Cardiac septum (tissue), 1 donor: ENCODE data around the gene GALNT9. TPM values are rescaled to one million over a fixed set of nuclear protein-coding genes. Genes with fewer than 3 reads are reported as not detected.
"Not testable (repeated sequence)": the region's sequence is repeated elsewhere in the genome, so short reads cannot be mapped to it uniquely, and the experiment has no call there.

ENCODE experiments used
- DNase-seq: peaks from one replicate; pipeline ENCODE4 v3.0.0-alpha.2; 2020; ENCODE audit warnings: low spot score
- intact Hi-C: fragments of 100-400 bp; cut with DNase I; formaldehyde crosslinking; loops from one replicate; pipeline ENCODE4 v1.14.0; 2022
- total RNA-seq: library from RNA; stranded (reverse); fragmentation: NEBNext Ultra II Directional; extraction: Animal tissue kit (Norgen Biotek cat#: 25700); gene quantifications from one replicate; pipeline ENCODE4 v1.2.1, GENCODE V29; 2021
- donor health status: DM: no; HTN: no; CAD: no.

Gene GALNT9
- total RNA-seq, 1 donor from 2014 or later, result not detected

DNA sequence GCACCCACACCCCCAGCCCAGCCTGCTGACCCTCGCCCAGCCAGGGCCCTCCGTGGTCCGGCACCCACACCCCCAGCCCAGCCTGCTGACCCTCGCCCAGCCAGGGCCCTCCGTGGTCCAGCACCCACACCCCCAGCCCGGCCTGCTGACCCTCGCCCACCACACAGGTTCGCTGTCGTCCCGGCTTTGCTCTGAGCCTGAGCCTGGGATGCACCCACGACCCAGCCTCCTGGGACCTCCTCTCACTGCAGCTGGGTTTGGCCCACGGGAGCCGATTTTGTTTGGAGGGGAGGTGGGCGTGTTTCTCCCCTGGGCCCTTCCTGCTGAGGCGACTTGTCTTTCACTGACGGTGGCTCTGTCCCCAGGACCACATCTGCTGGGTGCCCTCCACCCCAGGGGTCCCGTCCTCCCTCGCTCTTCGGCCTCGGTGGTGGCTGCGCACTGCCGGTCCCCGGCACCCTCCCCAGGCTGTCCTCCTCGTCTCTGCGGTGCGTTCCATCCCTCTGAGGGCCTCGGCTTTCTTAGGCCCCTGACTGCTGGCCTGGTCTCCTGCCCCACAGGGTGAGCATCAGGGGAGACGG is 83.8 kb downstream of the GALNT9 start:
- intact Hi-C loops, result no loop called here
- no peak for DNase-seq

DNA sequence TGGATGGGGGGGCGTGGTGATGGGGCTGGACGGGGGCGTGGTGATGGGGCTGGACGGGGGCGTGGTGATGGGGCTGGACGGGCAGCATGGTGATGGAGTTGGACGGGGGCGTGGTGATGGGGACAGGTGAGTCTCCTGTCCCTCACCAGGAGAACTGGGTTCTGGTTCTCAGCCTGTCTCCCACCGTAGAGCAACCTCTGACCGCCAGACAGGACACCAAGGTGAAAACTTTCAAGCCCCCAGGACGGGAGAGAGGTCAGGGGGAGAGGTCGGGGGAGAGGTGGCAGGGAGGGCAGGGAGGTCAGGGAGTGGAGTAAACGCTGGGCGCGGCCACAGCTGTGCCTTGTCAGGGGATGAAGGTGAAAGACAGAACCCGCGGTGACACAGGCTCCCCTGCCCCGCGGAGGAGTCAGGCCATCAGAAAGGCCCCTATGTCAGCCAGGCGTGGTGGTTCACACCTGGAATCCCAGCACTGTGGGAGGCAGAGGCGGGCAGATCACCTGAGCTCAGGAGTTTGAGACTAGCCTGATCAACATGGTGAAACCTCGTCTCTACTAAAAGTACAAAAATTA is 84.6 kb downstream of the GALNT9 start:
- DNase-seq, result no peak
- intact Hi-C loops, result no loop called here

DNA sequence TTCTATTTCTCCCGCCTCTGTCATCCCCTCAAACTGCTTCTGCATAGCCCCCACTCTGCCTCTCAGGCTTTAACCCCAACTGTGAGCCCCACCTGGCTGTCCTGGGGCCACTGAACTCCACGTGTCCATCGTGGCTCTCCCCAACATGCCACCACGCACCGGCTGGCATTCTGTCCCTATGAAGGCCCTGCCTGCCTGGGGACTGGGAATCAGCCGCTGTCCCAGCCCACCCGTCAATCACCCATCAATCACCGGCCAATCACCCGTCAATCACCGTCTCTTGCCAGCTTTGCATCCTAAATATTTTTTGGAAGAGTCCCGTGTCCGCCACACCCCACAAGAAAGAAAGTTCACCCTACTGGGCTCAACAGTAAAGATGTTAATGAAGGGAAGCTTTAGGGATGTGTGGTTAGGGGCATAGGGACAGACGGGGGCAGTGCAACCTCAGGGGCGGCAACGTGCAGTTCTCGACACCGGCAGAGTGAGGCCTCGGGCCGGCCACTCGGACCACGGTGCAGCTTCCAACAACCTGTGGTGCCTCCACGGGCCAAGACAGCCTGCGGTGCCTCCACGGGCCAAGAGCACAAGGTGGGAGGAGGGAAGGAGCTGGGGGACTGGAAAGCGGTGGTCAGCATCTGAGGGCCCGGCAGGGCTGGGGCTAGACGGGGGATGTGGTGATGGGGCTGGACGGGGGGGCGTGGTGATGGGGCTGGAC is 85.6 kb downstream of the GALNT9 start:
- intact Hi-C loops, result no loop called here
- no peak for DNase-seq

DNA sequence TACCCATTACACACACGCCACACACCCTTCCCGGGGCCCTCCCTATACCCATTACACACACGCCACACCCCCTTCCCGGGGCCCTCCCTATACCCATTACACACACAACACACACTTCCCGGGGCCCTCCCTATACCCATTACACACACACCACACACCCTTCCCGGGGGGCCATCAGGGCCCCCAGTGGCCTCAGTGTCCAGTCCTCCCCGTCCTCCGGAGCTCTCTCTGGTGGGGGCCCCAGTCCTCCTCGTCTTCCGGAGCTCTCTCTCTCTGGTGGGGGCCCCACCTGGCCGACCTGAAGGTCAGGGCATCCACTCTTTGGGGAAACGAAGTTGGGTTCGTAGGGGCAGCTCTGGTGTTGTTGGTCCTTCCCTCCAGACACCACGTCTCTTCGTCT is 86.2 kb downstream of the GALNT9 start:
- DNase-seq, intact Hi-C loops: not testable (repeated sequence)

DNA sequence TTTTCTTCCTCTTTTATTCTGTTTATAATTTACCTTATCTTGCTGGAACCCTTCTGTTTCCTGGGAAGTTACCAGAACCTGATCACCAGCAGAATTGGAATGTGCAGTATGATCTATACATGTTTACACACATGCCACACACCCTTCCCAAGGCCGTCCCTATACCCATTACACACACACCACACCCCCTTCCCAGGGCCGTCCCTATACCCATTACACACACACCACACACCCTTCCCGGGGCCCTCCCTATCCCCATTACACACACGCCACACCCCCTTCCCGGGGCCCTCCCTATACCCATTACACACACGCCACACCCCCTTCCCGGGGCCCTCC is 88.8 kb downstream of the GALNT9 start:
- intact Hi-C loops, DNase-seq: not testable (repeated sequence)

DNA sequence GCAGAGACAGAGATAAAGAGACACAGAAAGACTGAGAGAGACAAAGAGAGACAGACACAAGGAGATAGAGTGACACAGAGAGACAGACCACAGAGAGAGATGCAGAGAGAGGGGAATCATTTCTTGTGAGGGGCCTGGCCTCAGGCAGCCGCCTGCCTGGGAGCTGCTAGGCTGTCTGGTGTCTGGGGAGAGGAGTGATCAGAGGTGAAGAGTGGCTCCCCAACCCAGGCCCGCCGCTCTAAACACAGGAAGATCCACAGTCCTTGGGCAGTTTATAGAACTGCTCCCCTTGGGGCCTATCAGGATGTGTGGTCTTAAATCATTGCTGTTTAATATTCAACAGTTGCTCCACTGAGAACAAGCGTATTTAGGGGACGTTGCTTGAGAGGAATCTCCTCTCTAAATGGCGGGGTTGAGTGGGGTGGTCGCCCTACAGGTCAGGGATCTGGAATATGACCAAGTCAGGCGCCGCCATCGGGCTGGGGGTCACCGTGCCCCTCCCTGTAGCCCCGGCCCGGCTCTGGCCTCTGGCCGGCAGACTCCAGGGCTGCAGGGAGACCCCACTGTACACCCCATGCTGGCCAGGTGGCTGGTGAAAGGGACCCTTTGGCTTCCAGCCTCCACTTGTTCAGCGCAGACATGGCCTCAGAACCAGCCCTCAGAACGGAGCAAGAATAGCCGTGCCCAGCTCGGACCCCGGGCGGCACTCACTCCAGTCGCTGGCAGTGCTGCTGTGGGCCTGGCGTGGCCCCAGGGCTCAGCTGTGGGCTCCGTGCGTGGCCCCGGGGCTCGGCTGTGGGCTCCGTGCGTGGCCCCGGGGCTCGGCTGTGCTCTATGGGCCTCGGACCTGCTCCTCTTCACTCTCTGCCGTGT is 89.4 kb downstream of the GALNT9 start:
- intact Hi-C loops, result no loop called here
- no peak for DNase-seq

DNA sequence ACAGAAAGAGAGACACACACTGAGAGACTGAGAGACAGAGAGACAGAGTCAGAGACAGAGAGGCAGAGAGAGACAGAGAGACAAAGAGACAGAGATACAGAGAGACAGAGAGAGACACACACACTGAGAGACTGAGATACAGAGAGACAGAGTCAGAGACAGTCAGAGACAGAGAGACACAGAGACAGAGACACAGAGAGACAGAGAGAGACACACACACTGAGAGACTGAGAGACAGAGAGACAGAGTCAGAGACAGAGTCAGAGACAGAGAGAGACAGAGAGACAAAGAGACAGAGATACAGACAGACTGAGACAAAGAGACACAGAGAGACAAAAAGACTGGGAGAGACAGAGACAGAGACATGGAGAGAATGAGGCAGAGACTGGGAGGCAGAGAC is 90.0 kb downstream of the GALNT9 start:
- no peak for DNase-seq
- intact Hi-C loops, result no loop called here

DNA sequence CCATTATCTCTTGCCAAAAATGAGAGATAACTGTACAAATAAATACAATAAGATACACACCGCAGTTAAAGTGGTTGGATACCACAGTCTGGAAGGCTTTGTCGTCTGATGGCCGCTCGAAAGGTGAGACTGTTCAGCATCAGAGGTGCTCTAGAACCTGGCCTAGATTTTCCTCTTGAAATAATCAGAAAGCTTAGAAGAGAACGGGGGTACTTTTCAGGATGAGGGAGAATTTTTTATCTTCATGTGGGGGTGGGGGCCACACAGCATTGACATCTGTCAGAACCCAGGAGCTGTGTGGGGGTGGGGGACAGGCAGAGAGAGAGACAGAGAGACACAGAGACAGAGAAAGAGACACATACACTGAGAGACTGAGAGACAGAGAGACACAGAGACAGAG is 90.5 kb downstream of the GALNT9 start:
- no peak for DNase-seq
- intact Hi-C loops, result no loop called here

DNA sequence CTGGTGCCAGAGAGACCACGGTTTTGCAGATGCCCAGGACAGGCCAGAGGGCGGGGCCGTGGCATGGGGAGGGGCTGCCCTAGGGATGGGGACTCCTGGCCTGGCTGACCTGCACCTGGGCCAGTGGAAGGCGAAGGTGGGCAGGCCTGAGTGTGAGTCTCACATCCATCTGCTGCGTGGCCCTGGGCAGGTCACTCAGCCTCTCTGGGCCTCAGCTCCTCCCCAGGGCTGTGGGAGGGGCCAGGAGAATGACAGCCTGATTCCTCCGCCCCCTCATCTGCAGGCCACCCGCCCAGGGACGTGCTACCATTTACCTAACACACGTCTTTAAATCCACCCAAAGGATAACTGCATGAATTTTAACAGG is 90.9 kb downstream of the GALNT9 start:
- no peak for DNase-seq

DNA sequence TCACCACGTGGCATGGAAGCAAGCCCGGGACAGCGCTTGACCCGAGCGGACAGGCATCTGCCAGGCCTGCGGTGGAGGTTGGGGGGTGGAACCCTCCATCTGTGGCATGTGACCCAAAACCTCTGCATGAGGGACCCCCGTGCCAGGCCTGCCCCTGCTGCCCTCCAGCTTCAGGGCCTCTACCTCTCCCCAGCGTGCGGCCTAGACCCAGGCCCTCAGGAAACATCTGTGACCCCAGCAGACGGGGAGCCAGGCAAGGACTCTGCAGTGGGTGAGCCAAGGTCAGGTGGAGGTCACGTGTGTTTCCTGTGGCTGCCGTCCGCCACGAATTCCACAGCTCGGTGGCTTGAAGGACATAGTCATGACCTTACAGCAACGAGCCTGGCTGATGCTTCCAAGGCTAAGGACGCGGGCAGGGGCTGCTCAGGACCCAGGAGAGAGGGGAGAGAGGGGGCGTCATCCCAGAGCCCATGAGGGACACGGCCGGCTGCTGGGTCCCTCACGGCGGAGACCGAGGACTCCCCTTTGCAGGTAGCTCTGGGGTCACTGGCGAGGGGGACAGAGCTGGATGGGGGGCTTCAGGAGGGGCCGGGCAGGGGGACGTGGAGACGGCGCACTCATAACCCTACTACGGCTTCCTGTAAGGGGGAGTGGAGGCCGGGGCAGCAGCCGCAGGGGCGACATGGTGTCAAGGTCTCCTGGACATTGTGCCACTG is 91.5 kb downstream of the GALNT9 start:
- intact Hi-C loops, result no loop called here
- no peak for DNase-seq

More for the DNA sequence above, 90.9 kb downstream of the GALNT9 start:
- intact Hi-C loops, result no loop called here

DNA sequence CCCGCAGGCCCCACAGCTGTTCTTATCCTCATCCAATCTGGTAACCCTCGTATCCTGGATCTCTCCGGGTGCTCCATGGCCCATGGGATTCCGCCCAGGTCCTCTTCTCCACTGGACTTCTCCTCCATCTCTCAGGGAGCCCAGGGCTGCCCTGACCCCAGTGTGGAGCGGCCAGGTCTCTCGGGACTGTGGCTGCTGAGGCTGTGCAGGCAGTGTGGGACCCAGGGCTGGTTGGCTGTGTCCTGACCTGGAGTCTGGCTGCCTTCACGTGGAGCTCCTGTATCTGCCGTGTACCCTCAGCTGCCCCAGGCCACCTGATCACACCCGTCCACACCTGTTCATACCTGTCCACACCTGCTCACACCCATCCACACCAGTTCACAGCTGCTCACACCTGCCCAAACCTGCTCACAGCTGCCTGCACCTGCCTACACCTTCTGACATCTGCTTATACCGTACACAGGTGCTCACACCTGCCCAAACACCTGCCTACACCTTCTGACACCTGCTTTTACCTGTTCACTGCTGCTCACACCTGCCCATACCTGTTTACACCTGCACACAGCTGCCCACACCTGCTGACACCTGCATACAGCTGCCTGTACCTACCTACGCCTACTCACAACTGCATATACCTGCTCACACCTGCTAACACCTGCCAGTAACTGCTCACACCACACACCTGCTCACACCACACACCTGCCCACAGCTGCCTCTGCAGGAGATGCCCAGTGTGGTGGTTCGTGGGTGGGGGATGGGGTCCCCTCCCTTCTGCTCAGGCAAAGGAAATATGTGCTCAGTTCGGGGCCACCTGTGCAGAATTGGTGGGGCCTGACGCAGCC is 92.2 kb downstream of the GALNT9 start:
- no peak for DNase-seq
- intact Hi-C loops, result no loop called here

DNA sequence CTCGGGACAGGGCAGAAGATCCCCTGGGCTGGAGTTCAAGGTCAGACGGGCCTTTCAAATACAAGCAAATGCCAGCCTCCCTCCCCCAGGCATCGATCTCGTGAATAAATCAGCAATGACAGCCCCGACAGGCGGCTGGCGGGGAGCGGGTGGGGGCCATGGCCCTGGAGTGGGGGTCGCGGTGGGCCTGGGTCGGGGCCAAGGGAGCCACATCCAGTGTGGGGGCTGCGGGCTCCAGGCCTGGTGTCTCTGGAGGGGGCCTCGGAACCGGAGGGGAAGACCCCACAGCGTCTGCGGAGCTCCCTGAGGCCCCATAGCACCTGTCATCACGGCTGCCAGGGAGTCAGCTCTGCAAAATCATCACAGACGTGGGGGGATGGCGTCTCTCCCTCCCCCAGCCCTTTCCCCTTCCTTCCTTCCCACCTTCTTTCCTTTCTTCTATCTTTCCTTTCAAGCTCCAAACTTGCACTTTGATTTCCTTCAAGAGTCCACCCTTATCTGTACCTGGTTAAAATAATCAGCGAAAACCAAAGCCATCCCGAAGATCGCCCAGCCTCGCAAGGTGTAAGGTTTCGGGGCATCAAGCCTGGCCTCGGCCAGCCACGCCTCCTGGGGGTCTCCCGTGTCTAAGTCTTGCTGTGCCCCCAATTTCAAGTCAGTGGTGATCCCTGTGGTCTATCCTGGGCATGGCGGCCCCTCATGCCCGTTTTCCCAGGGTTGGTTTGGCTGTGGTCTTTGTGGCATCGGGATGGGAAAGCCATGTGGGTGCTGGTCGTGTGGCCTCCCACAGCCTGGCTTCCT is 93.1 kb downstream of the GALNT9 start:
- intact Hi-C loops, result no loop called here
- no peak for DNase-seq

DNA sequence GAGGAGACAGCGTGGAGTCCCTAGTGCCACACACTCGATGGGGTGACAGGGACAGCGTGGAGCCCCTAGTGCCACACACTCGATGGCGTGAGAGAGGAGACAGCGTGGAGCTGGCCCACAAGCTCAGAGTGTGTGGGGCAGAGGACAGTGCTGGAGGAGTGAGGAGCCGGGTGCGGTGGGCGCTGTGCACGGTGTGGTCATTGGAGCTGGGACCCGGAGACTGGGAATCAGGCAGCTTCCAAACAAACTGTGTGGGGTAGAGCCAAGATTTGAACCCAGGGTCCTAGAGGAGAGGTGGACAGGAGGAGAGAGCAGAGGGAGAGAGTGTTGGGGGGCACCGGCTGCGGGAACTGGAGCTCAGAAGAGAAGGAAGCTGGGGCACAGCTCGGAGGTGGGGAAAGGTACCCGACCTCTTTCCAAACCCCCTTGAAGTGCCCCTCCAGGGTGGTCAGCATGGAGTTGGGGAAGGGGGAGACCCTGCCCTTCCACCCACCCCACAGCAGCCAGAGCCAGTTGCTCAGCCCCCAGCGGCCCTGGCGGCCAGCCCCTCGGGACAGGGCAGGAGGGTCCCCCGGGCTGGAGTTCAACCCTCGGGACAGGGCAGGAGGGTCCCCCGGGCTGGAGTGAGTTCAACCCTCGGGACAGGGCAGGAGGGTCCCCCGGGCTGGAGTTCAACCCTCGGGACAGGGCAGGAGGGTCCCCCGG is 94.1 kb downstream of the GALNT9 start:
- intact Hi-C loops, result no loop called here
- no peak for DNase-seq

DNA sequence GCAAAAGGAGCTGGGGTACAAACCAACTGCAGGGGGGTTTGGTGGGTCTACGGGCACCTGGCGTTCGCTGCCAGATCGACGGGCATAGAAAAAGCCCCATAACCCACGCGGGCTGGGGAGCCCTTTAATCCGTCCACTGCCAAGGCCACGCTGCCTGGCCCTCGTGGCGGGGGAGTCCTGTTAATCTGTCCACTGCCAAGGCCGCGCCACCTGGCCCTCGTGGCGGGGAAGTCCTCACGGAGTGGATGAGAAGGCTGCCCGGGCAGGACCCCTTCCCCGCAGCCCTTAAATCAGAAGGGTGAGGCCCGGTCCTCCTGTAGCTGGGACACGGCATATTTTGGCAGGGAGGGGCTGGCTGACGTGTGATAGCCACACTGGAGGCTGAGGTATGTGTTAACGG is 99.0 kb downstream of the GALNT9 start:
- intact Hi-C loops, result no loop called here
- DNase-seq, result no peak

DNA sequence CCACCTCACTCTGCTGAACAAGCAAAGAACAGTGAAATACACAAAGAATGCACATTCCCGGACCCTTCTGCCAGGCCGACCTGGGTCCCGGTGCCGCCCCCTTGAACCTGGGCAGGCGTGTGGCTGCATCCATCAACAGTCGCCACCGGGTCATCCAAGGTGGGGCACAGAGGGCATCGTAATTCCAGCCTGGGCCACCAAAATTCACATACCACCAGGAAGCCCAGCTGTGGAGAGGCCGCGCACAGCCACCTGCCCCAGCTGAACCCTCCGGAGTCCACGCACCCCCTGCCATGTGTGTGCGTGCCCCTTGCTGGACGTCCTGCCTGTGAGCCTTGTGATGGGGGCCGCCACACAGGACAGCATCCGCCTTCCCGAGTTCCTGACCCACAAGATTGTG is 99.5 kb downstream of the GALNT9 start:
- DNase-seq, result no peak
- intact Hi-C loops, result no loop called here

DNA sequence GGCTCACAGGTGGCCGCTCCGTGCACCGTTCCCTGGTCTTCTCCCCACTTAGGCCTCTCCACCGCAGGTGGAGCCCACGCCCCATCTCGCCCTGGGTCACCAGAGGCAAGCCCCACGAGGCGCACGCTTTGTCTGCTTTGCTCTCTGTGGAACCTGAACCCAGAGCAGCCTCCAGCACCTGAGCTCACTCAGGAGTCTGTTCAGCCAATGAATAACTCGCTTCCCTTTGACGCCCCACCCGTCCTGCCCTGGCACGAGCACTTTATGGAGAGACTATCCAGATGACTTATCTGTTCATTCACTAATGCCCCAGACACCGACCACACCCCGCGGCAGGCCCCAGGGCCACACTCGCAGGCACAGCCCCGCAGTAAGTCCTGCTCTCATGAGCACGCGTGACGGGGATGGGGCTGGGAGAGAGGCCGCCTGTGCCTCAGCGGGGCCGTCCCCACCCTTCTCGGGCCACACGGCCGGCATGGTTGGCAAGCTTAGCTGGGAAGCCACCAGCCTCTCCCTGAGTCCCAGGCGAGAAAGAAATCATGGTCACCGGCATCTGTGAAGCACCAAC is 100.1 kb downstream of the GALNT9 start:
- intact Hi-C loops, result no loop called here
- DNase-seq, result no peak

DNA sequence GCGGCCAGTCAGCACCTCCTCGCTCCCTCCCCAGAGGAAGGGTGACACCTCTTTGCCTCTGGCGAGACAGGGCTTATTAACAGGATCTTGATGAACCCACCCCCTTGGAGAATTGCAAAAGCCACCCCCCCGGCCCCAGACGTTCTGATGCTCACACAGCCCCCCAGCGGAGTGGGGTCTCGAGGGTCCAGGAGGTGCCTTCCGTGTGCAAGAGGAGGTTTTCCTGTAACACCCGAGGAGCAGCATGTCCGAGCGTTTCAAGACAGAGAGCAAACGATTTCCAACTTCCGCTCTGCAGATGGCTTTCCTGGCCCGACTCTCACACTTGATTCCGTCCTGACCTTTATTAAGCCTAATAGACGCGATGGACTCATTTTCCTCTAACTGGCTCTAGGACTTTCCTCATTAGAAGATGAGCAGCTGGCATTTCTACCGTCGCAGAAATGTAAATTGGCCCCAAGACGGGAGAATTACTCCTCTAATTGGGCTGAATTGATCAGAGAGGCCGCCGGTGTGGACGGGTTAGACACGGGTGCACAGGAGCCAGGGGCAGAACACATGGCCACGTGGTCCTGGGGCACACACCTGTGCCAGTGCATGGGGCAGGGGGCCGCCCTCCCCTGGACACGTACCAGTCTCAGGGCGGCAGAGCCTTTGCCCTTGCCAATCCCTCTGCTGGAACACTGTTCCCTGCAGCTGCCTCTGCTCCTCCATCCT is 100.8 kb downstream of the GALNT9 start:
- no peak for DNase-seq
- intact Hi-C loops, result no loop called here
